ENCODE results near the gene GRB10. TPM values are rescaled to one million over a fixed set of nuclear protein-coding genes. Genes with fewer than 3 reads are reported as not detected.

The GRB10 gene
- total RNA-seq, 1 donor from 2014 or later = 48.6 TPM

DNA sequence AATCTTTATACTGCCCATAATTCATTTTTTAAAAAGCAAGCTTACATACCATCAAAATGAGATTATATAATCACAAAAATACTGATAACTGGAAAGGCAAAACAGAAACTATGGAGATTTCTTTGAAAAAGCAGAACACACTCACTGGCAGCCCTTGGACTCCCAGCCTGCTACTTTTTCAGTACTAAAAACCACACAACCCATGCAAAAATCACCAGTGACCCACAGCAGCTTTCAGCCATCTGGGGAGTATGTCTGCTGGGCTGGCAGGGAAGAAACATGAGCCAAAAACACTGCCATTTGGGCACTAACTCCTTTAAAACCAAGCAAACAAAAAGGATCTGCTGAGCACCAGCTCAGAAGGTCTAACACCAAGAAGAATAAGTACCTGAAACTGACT lies 137.5 kb downstream of the GRB10 start:
- no peaks in the 10 kb centered on the region for H3K36me3 ChIP-seq
- H3K9me3 ChIP-seq = no peaks in the 10 kb centered on the region
- intact Hi-C loops (cut with DNase I) = no loop called here
- H3K27ac ChIP-seq = no peak overlapping the region
- no peak overlapping the region for H3K4me3 ChIP-seq
- DNase-seq (ENCODE audit: extremely low spot score in 2 of 2) = no peak
- TF ChIP-seq POLR2A (IDR thresholded peaks at IDR 0.05) (no peak), CTCF (IDR thresholded peaks at IDR 0.05) (no peak), POLR2AphosphoS5 (IDR thresholded peaks at IDR 0.05; ENCODE audit: insufficient read depth in 1 of 2, low read depth in 1 of 2) (no peak)
- no peaks in the 10 kb centered on the region for H3K4me1 ChIP-seq
- no peaks in the 10 kb centered on the region for H3K27me3 ChIP-seq

DNA sequence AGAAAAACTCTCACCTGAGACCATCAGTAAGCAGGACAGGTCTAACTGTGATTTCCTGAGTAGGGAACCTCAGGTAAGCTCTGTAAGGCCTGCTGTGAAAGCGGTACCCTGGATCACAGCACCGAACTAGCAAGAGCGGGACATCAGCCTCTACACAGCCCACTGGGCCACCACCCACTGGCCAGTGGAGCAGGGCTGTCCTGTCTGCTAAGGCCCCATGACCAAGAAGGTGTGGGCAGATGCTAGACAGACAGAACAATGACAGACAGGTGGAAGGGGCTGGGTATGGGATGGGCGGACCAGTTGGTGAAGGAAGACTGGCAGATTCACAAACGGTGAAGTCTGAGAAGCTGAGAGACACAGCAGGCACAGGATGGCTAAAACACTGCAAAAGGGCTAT lies 138.1 kb downstream of the GRB10 start:
- TF ChIP-seq CTCF (IDR thresholded peaks at IDR 0.05) (no peak), POLR2AphosphoS5 (IDR thresholded peaks at IDR 0.05; ENCODE audit: insufficient read depth in 1 of 2, low read depth in 1 of 2) (no peak), POLR2A (IDR thresholded peaks at IDR 0.05) (no peak)
- Histone ChIP-seq H3K9me3 (no peaks in the 10 kb centered on the region), H3K4me3 (no peak overlapping the region), H3K27me3 (no peaks in the 10 kb centered on the region), H3K27ac (no peak overlapping the region), H3K4me1 (no peaks in the 10 kb centered on the region), H3K36me3 (no peaks in the 10 kb centered on the region)
- DNase-seq (ENCODE audit: extremely low spot score in 2 of 2) = no peak
- intact Hi-C loops (cut with DNase I) = no loop called here

GRCh38 chr7:50644114-50644513 lies 138.6 kb downstream of the GRB10 start:
- H3K4me3 ChIP-seq = no peak overlapping the region
- no peaks in the 10 kb centered on the region for H3K4me1 ChIP-seq
- no peak for TF ChIP-seq POLR2A (IDR thresholded peaks at IDR 0.05)
- TF ChIP-seq POLR2AphosphoS5 (IDR thresholded peaks at IDR 0.05; ENCODE audit: insufficient read depth in 1 of 2, low read depth in 1 of 2) = no peak
- no peak for TF ChIP-seq CTCF (IDR thresholded peaks at IDR 0.05)
- no peaks in the 10 kb centered on the region for H3K9me3 ChIP-seq
- H3K27ac ChIP-seq = no peak overlapping the region
- no peaks in the 10 kb centered on the region for H3K36me3 ChIP-seq
- intact Hi-C loops (cut with DNase I) = no loop called here
- DNase-seq (ENCODE audit: extremely low spot score in 2 of 2) = no peak
- no peaks in the 10 kb centered on the region for H3K27me3 ChIP-seq

- TF ChIP-seq POLR2A (IDR thresholded peaks at IDR 0.05) (no peak), POLR2AphosphoS5 (IDR thresholded peaks at IDR 0.05; ENCODE audit: insufficient read depth in 1 of 2, low read depth in 1 of 2) (no peak), CTCF (IDR thresholded peaks at IDR 0.05) (no peak)
- H3K36me3 ChIP-seq = no peaks in the 10 kb centered on the region
- H3K4me1 ChIP-seq = no peaks in the 10 kb centered on the region
- no peaks in the 10 kb centered on the region for H3K27me3 ChIP-seq
- intact Hi-C loops (cut with DNase I) = no loop called here
- no peak for DNase-seq (ENCODE audit: extremely low spot score in 2 of 2)
- no peak overlapping the region for H3K4me3 ChIP-seq
- H3K9me3 ChIP-seq = no peaks in the 10 kb centered on the region
- H3K27ac ChIP-seq = no peak overlapping the region
Measured at GRCh38 chr7:50641442-50642405, 141.0 kb downstream of the GRB10 start.

- H3K4me1 ChIP-seq = no peaks in the 10 kb centered on the region
- no peak overlapping the region for H3K27ac ChIP-seq
- H3K27me3 ChIP-seq = no peaks in the 10 kb centered on the region
- TF ChIP-seq POLR2AphosphoS5 (IDR thresholded peaks at IDR 0.05; ENCODE audit: insufficient read depth in 1 of 2, low read depth in 1 of 2) (no peak), CTCF (IDR thresholded peaks at IDR 0.05) (no peak), POLR2A (IDR thresholded peaks at IDR 0.05) (no peak)
- no peak for DNase-seq (ENCODE audit: extremely low spot score in 2 of 2)
- H3K9me3 ChIP-seq = no peaks in the 10 kb centered on the region
- H3K4me3 ChIP-seq = no peak overlapping the region
- no peaks in the 10 kb centered on the region for H3K36me3 ChIP-seq
- intact Hi-C loops (cut with DNase I) = no loop called here
Measured at GRCh38 chr7:50640779-50641178, 141.9 kb downstream of the GRB10 start.
